ENCODE measurements around the gene SF1.

Gene SF1

DNA sequence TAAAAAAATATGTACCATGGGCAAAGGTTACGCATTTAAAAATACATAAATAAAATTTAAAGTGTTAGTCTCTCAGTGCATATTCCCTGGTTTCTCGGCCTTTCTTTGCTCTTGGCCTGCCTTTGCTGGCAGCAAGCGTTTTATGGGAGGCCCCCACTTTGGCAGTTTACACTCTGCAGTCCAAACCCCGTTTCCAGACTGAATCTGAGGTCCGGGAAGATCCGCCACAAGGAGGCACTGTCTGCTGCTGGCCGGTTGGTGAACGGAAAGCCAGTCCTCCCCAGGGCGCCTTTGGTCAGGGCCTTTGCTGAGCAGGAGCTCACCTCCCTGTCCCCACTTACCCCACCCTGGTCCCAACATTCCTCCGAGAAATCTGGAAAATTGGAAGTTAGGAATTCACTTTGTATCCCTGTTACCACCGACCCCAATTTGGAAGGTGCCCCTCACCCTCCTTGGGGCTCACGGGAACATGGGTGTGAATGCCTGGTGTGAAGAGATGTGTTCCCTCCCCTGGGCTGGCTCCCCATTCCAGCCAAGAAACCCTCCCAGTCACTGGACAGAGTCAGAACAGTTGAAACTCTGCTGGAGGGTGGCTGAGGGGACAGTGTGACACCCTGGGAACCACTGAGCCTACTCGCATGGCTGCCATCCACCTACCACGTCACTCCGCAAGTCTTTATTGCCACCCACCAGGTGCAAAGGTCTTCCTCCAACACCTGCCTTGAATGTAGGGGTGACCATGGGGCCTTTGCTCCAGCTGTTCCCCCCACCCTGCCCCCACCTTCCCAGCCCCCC lies 9.4 kb upstream of the SF1 start:
- TF ChIP-seq, protein P1, sequence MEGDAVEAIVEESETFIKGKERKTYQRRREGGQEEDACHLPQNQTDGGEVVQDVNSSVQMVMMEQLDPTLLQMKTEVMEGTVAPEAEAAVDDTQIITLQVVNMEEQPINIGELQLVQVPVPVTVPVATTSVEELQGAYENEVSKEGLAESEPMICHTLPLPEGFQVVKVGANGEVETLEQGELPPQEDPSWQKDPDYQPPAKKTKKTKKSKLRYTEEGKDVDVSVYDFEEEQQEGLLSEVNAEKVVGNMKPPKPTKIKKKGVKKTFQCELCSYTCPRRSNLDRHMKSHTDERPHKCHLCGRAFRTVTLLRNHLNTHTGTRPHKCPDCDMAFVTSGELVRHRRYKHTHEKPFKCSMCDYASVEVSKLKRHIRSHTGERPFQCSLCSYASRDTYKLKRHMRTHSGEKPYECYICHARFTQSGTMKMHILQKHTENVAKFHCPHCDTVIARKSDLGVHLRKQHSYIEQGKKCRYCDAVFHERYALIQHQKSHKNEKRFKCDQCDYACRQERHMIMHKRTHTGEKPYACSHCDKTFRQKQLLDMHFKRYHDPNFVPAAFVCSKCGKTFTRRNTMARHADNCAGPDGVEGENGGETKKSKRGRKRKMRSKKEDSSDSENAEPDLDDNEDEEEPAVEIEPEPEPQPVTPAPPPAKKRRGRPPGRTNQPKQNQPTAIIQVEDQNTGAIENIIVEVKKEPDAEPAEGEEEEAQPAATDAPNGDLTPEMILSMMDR (IDR thresholded peaks at IDR 0.05; ENCODE audit: insufficient read depth, low read length, poor library complexity, severe bottlenecking): peak; percentile 88
- no peaks in the 10 kb centered on the region for H3K27me3 ChIP-seq (replicated peaks; ENCODE audit: control insufficient read depth, insufficient read depth, low read length)
- H3K4me3 ChIP-seq (replicated peaks; ENCODE audit: low read depth, low read length): no peak overlapping the region
- H3K36me3 ChIP-seq (ENCODE audit: control insufficient read depth, insufficient read depth, low read length): peaks cover 28% of the 10 kb centered on the region
- DNase-seq (ENCODE audit: extremely low read depth, insufficient read length): no peak

DNA sequence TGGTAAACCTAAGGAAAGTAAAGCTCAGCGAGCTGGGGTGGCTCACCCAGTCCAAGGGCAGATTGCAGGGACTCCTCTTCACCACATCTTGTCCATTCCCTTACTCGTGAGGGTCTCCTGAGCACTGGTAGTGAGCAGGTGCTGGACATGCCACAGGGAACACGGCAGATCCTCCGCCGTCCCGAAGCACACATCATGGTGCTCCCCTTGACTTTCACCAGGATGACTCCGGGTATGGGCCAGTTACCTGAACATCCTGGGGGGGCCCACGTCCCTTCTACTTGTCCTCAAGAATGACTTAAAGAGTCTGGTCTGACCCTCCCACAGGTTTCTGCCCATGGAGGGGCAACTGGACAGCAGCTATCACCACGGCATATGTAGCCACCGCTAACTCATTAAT lies 8.0 kb upstream of the SF1 start:
- Histone ChIP-seq H3K27me3 (replicated peaks; ENCODE audit: control insufficient read depth, insufficient read depth, low read length) (no peaks in the 10 kb centered on the region), H3K4me3 (replicated peaks; ENCODE audit: low read depth, low read length) (no peak overlapping the region), H3K36me3 (ENCODE audit: control insufficient read depth, insufficient read depth, low read length) (peaks cover 26% of the 10 kb centered on the region)
- no peak for DNase-seq (ENCODE audit: extremely low read depth, insufficient read length)
- TF ChIP-seq, protein P1 (IDR thresholded peaks at IDR 0.05; ENCODE audit: insufficient read depth, low read length, poor library complexity, severe bottlenecking): no peak

DNA sequence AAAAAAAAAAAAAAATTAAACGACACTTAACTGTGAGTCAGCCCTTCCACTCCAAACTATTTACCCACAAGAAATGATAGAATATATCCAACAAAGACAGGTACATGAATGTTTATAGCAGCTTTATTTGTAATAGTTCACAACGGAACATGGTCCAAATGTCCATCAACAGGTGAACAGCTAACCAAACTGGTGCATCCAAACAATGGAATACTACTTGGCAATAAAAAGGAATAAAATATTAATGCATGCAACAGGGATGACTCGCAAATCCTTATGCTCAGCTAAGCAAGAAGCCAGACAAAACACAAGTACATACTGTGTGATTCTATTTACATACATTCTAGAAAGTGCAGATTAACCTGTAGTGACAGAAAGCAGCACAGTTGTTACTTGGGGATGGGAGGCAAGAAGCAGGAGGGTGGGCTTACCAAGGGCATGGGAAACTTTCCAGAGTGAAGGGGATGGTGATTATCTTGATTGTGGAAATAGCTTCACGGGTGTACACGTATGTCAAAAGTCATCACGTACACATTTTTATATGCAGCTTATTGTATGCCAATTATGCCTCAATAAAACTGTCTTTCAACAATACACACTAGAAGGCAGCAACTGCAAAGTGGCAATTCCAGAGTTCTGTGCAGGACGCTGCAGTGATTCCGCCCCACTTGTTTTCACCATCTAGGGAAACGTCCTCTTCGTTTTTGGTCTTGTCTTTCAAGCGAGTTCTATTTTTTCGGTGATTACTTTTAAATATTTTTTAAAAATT lies 6.7 kb upstream of the SF1 start:
- no peak for DNase-seq (ENCODE audit: extremely low read depth, insufficient read length)
- H3K27me3 ChIP-seq (replicated peaks; ENCODE audit: control insufficient read depth, insufficient read depth, low read length): no peaks in the 10 kb centered on the region
- H3K36me3 ChIP-seq (ENCODE audit: control insufficient read depth, insufficient read depth, low read length): peaks cover 20% of the 10 kb centered on the region
- TF ChIP-seq, protein P1 (IDR thresholded peaks at IDR 0.05; ENCODE audit: insufficient read depth, low read length, poor library complexity, severe bottlenecking): no peak
- no peak overlapping the region for H3K4me3 ChIP-seq (replicated peaks; ENCODE audit: low read depth, low read length)

DNA sequence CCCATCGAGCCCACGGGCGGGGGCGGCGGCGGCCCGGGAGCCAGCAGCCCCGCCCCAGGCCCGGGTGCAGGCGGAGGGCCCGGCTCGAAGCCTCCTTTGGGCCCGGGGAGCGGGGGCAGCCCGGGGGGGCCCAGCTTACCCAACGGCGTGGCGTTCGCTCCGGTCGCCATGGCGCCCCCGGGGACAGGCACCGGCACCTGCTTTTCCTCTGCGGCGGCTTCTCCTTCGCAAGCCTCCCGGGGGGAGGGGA lies 194 bp downstream of the SF1 start:
- peaks cover 15% of the 10 kb centered on the region for H3K36me3 ChIP-seq (ENCODE audit: control insufficient read depth, insufficient read depth, low read length)
- TF ChIP-seq, protein P1 (IDR thresholded peaks at IDR 0.05; ENCODE audit: insufficient read depth, low read length, poor library complexity, severe bottlenecking): no peak
- no peaks in the 10 kb centered on the region for H3K27me3 ChIP-seq (replicated peaks; ENCODE audit: control insufficient read depth, insufficient read depth, low read length)
- no peak for DNase-seq (ENCODE audit: extremely low read depth, insufficient read length)
- peak overlapping the region; percentile 99 for H3K4me3 ChIP-seq (replicated peaks; ENCODE audit: low read depth, low read length)

DNA sequence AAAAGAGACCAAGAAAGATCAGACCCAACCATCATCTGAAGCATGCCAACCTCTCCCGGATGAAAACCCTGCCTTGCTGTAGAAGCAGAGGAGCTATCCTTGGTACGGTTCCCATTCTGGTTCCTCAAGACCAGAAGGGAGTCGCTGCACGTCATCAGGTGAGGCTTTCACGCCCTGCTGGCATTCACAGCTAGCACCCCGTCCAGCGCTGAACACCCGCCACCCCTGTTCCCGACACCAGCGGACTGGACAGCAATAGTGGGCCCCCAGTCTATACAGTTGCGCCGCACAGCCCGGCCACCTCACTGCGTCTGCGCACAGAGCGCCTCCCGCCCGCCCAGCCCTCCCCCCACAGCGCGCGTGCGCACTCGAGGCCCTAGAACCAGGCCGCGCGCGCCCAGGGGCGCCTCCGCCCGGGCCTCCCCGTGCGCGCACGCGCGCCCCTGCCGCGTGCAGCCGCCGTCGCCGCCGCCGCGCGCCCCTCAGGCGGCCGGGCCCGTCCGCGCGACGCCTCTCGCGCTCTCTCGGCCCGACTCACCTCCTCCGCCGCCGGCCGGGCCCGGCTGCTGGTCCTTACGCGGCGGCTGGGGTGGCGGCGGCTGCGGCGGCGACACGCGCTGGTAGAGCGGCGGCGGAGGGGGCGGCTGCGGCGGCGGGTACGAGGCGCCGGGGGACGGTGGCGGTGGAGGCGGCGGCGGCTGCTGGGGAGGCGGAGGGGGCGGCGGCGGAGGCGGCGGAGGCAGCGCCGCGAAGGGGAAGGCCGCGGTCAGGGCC lies 706 bp downstream of the SF1 start:
- DNase-seq (ENCODE audit: extremely low read depth, insufficient read length): peak; percentile 86
- TF ChIP-seq, protein P1 (IDR thresholded peaks at IDR 0.05; ENCODE audit: insufficient read depth, low read length, poor library complexity, severe bottlenecking): no peak
- no peaks in the 10 kb centered on the region for H3K27me3 ChIP-seq (replicated peaks; ENCODE audit: control insufficient read depth, insufficient read depth, low read length)
- peaks cover 17% of the 10 kb centered on the region for H3K36me3 ChIP-seq (ENCODE audit: control insufficient read depth, insufficient read depth, low read length)
- H3K4me3 ChIP-seq (replicated peaks; ENCODE audit: low read depth, low read length): peak overlapping the region; percentile 99
